ENCODE measurements around the gene TEX52. TPM values are rescaled to one million over a fixed set of nuclear protein-coding genes. Genes with fewer than 3 reads are reported as not detected.

TEX52 gene
- total and polyA plus RNA-seq, 2 of the 8 experiments (the other 6 are each of a cell fraction or from before 2014, with no cell fraction given): not detected

- Histone ChIP-seq H3K9ac (replicated peaks in 1 of 4; ENCODE audit: extremely low read depth in 1 of 4, low read depth in 3 of 4, low read length in 3 of 4) (peak overlapping the region in 3 of 4 experiments; percentile 68 to 77 (median 72); a peak in 6 of 7 replicates), H3K79me1 (ENCODE audit: low read depth, low read length) (0 out of 2 replicates have a peak, but pooled peaks cover 2% of the 10 kb centered on the region), H2BK5ac (ENCODE audit: low read depth, low read length) (peak overlapping the region; percentile 79; the same call in 1 of the 2 replicates), H3K4me1 (replicated peaks in 1 of 4; ENCODE audit: control insufficient read depth in 3 of 4, insufficient read depth in 4 of 4, low read length in 3 of 4) (peaks cover 2 to 3% (median 2%) of the 10 kb centered on the region in 4 experiments; a peak in 4 of 7 replicates), H3K9me3 (ENCODE audit: insufficient read depth in 2 of 2, low read depth in 1 of 2, low read length in 1 of 2) (no peaks in the 10 kb centered on the region), H3K23me2 (ENCODE audit: low read depth, low read length) (no peaks in the 10 kb centered on the region; the same call in 1 of the 2 replicates), H3K4me2 (ENCODE audit: insufficient read depth in 1 of 2, low read depth in 2 of 2, low read length in 2 of 2) (peak overlapping the region; percentile 85), H3K27ac (ENCODE audit: low read depth, low read length) (peak overlapping the region; percentile 57; the same call in 1 of the 2 replicates), H3K23ac (ENCODE audit: insufficient read length) (peak overlapping the region; percentile 3), H3K79me2 (ENCODE audit: control insufficient read depth in 1 of 2, insufficient read depth in 2 of 2, low read length in 2 of 2) (peaks cover 0 to 6% of the 10 kb centered on the region in 2 experiments; a peak in 2 of 4 replicates), H4K20me1 (replicated peaks in 1 of 2; ENCODE audit: control insufficient read depth in 1 of 2, insufficient read depth in 2 of 2, low read length in 2 of 2) (peaks cover under 1 to 3% of the 10 kb centered on the region in 2 experiments), H3K4ac (replicated peaks; ENCODE audit: insufficient read length, low read depth, low read length) (no peak overlapping the region), H2BK20ac (ENCODE audit: low read length) (no peak overlapping the region), H3K14ac (ENCODE audit: insufficient read length) (no peak overlapping the region), H2BK15ac (ENCODE audit: low read length) (0 out of 2 replicates have a peak overlapping the region, but pooled peaks have one; percentile 65), H2BK12ac (ENCODE audit: low read depth, low read length) (no peak overlapping the region), H3K27me3 (replicated peaks in 1 of 4; ENCODE audit: control insufficient read depth in 3 of 4, extremely low read depth in 1 of 4, insufficient read depth in 3 of 4, low read length in 3 of 4) (no peaks in the 10 kb centered on the region), H3K36me3 (ENCODE audit: control insufficient read depth in 2 of 4, insufficient read depth in 4 of 4, low read length in 3 of 4) (peaks cover 8 to 27% (median 18%) of the 10 kb centered on the region in 4 experiments), H2AK5ac (ENCODE audit: low read depth, low read length) (no peak overlapping the region; the same call in 1 of the 2 replicates), H4K91ac (replicated peaks; ENCODE audit: insufficient read length, low read length) (peak overlapping the region; percentile 8), H3K56ac (replicated peaks; ENCODE audit: insufficient read length, low read depth, low read length) (peak overlapping the region; percentile 47), H2BK120ac (replicated peaks; ENCODE audit: low read depth, low read length) (no peak overlapping the region), H2AFZ (ENCODE audit: low read length) (peak overlapping the region; percentile 56; the same call in 1 of the 2 replicates), H3K18ac (ENCODE audit: extremely low read depth, low read length) (peak overlapping the region; percentile 89), H4K5ac (ENCODE audit: insufficient read length, low read depth, low read length) (peak overlapping the region; percentile 72), H4K8ac (ENCODE audit: extremely low read depth, insufficient read depth, low read length) (peak overlapping the region; percentile 83; the same call in 1 of the 2 replicates), H3K4me3 (ENCODE audit: extremely low read depth in 1 of 4, insufficient read depth in 2 of 4, low read depth in 3 of 4, low read length in 4 of 4) (peak overlapping the region; percentile 52 to 85 (median 70))
- CTCF ChIA-PET (ENCODE audit: partially characterized antibody): interaction anchor here (0.9 to 15.6 kb wide), 6 partner anchors 10 to 144 kb away, joined by 3 to 143 read pairs (median 4); no protein-coding TSS in a partner anchor
- WGBS, 2 experiments (ENCODE audit: extremely low coverage in 1 of 2, insufficient coverage in 1 of 2, insufficient read length in 1 of 2, insufficient replicate concordance in 2 of 2, low coverage in 1 of 2, low lambda C conversion rate in 2 of 2, missing lambda C conversion rate in 1 of 2): 68% methylated on average over 10 of the region's 10 CpGs; no CpG with 5 or more reads in 1 of the 2 experiments
- FAIRE-seq (no peak), DNase-seq (ENCODE audit: low read depth in 1 of 2, low spot score in 2 of 2) (no peak)
- TF ChIP-seq RAD21 (IDR thresholded peaks at IDR 0.05 in 1 of 2, conservative IDR thresholded peaks at IDR 0.05 in 1 of 2; ENCODE audit: low read depth in 2 of 2, low read length in 2 of 2) (no peak), JUND (IDR thresholded peaks at IDR 0.05; ENCODE audit: low read length) (no peak), NRF1 (IDR thresholded peaks at IDR 0.05; ENCODE audit: low read depth, low read length) (no peak), ZNF274 (IDR thresholded peaks at IDR 0.05; ENCODE audit: borderline replicate concordance, extremely low read depth, low read length) (no peak), CBX8 (IDR thresholded peaks at IDR 0.05; ENCODE audit: borderline replicate concordance, low read depth, low read length) (no peak), PHF8 (conservative IDR thresholded peaks at IDR 0.05; ENCODE audit: low read depth, low read length) (no peak), SP2 (IDR thresholded peaks at IDR 0.05; ENCODE audit: low read length) (no peak), POU5F1 (IDR thresholded peaks at IDR 0.05; ENCODE audit: low read depth, low read length) (no peak), BRCA1 (IDR thresholded peaks at IDR 0.05; ENCODE audit: low read depth, low read length) (no peak), YY1 (IDR thresholded peaks at IDR 0.05; ENCODE audit: low read depth, low read length) (no peak), CHD2 (IDR thresholded peaks at IDR 0.05; ENCODE audit: low read length) (no peak), BACH1 (IDR thresholded peaks at IDR 0.05; ENCODE audit: low read length) (no peak), CREB1 (IDR thresholded peaks at IDR 0.05) (no peak)
- POLR2A ChIA-PET (ENCODE audit: partially characterized antibody): interaction anchor here (0.6 to 2.7 kb wide), 19 partner anchors 10 to 167 kb away, joined by 3 to 26 read pairs (median 4); partner anchors contain the start of genes FOXM1, NRIP2 and RHNO1
Observed at GRCh38 chr12:2890001-2890387, 33.2 kb upstream of the TEX52 start.
